K562 (cell line): ENCODE data around the gene EPB41L3.

Experiments used
- DNMT1 ChIP-seq: fragments of 450-650 bp; IDR thresholded peaks from 2 replicates; pipeline ENCODE4 v1.6.1; 2016; ENCODE audit warnings: antibody characterized with exemption, mild to moderate bottlenecking
- NFXL1 ChIP-seq: fragments of 450-650 bp; formaldehyde crosslinking; IDR thresholded peaks from 2 replicates; pipeline ENCODE4 v1.4.0; 2021; ENCODE audit warnings: mild to moderate bottlenecking
- RAD21 ChIP-seq, 2 experiments: fragments of 250-450 bp in 1 of 2; fragments of 450-650 bp in 1 of 2; sonication (Bioruptor Pico) in 1 of 2; formaldehyde crosslinking in 1 of 2; IDR thresholded peaks in 1 of 2; conservative IDR thresholded peaks in 1 of 2; 2 replicates each; pipeline versions ENCODE4 v1.4.0 to v1.8.0; 2020 to 2022; ENCODE audit warnings: mild to moderate bottlenecking in 2 of 2, moderate library complexity in 1 of 2
- TF ChIP-seq, protein P1 (sequence below), 3 experiments: IDR thresholded peaks in 2 of 3; conservative IDR thresholded peaks in 1 of 3; 2 replicates each; pipeline ENCODE4 v1.5.1; 2011 to 2012; ENCODE audit warnings: low read length in 3 of 3, mild to moderate bottlenecking in 3 of 3, control low read depth in 2 of 3, improper control_type of control experiment in 1 of 3, inconsistent platforms in 1 of 3, low read depth in 1 of 3, mixed read lengths in 1 of 3, moderate library complexity in 1 of 3; ENCODE audit not compliant: insufficient read depth in 2 of 3

DNA sequence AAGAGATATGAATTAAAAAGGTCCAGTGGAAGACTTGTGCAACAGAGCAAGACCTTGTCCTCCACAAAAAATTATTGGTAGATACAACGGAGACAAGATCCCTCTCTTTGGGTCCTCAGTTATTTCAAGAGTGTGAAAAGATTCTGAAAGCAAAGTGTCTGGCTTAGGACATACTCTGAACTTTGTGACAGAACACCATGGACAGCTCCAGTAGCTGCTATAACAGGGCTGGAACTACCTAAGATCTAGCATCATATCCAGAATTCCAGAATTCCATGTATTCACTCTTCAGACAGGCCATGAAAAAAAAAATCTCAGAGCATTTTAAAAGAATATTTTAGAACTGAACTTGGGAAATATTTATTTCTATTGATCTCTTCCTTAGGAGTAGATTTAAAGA, 173.5 kb downstream of the EPB41L3 start:
- TF ChIP-seq NFXL1 (no peak), RAD21 (CRISPR knock-in tag; conservative IDR thresholded peaks at IDR 0.05 in 1 of 2, IDR thresholded peaks at IDR 0.05 in 1 of 2) (no peak), DNMT1 (no peak)
- TF ChIP-seq, protein P1, sequence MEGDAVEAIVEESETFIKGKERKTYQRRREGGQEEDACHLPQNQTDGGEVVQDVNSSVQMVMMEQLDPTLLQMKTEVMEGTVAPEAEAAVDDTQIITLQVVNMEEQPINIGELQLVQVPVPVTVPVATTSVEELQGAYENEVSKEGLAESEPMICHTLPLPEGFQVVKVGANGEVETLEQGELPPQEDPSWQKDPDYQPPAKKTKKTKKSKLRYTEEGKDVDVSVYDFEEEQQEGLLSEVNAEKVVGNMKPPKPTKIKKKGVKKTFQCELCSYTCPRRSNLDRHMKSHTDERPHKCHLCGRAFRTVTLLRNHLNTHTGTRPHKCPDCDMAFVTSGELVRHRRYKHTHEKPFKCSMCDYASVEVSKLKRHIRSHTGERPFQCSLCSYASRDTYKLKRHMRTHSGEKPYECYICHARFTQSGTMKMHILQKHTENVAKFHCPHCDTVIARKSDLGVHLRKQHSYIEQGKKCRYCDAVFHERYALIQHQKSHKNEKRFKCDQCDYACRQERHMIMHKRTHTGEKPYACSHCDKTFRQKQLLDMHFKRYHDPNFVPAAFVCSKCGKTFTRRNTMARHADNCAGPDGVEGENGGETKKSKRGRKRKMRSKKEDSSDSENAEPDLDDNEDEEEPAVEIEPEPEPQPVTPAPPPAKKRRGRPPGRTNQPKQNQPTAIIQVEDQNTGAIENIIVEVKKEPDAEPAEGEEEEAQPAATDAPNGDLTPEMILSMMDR (IDR thresholded peaks at IDR 0.05 in 2 of 3, conservative IDR thresholded peaks at IDR 0.05 in 1 of 3; ENCODE audit: insufficient read depth in 2 of 3, low read depth in 1 of 3, low read length in 3 of 3), result no peak
